AG08396 (cell line): ENCODE data around the gene NTRK1.

Experiments used
- DNase-seq: peaks from one replicate; pipeline ENCODE4 v3.0.0; 2012; ENCODE audit warnings: low spot score, mixed read lengths

NTRK1 gene

DNA sequence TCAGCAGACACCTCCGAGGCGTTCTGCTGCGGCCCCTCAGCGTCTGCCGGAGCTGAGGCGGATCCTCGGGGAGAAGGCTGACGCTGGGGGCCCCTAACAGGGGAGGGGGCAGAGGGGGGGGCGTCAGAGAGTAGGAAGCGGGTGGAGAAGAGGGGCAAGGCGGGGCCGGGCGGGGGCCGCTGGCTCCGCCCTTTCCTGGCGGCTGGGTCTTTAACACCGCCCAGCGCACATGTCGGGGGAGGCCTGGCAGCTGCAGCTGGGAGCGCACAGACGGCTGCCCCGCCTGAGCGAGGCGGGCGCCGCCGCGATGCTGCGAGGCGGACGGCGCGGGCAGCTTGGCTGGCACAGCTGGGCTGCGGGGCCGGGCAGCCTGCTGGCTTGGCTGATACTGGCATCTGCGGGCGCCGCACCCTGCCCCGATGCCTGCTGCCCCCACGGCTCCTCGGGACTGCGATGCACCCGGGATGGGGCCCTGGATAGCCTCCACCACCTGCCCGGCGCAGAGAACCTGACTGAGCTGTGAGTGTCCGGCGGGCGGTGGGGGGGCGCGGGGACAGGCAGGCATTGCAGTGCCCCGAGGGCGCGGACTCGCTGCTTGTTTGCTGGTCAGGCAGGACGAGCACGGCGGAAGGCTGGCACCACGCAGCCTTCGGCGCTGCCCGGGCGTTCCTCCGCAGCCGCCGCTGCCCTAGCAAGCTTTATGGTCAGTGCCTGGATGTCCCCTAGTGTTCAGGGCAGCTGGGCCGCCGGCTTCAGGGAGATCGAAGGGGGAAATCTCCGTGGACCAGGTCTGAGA is at the start of gene NTRK1:
Gene NTRK1, plus strand, starts transcription at position 238 of the 796 bp plus-strand sequence. Its CDS starts 70 bp downstream, at position 308.
- DNase-seq = peak; percentile 56

DNA sequence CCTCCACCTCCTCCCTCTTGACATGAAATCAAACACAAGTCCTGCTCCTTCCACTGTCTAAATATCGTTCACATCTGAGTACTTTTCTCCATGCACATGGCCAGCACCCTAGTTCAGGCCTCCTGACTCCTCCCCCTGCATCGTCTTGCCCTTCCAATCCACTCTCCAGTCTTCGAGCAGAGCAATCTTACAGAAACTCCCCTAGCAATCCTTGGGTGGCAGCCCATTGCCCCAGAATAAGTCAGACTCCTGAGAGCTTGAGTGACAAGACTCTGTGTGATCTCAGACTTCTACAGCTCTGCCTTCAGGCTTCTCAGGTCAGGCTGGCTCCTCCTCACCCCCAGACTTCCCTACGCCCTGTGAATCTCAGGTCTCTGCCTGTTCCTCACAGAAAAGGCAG is 49.5 kb upstream of the NTRK1 start:
- no peak for DNase-seq

DNA sequence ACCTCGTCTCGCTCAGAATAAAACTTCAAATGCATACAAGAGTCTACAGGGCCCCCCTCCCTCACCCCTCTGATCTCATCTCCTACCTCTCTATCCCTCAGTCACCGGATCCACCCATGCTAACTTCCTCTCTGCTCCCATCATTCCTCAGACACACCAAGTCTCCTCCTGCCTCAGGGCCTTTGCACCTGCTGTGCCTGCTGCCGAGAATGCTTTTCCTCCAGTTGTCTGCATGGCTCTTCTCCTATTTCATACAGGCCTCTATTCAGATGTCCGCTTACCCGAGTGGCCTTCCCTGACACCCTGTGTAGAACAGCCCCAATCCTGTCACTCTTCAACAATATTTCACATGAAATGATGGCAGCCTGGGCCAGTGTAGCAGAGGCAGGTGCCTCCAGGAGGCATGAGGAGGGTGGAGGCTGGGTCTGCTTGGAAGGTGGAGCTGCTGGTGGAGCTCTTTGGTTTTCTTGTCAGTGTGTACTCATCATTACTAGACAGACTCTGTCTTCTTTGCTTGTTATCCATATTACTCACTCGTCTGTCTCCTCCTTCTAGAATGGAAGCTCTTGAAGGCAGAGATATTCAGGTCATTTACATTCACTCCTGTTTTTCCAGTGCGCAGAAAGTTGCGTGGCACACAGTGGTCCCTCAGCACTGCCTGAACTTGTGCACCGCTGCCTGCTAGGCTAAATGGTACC is 48.2 kb upstream of the NTRK1 start:
- DNase-seq = no peak

DNA sequence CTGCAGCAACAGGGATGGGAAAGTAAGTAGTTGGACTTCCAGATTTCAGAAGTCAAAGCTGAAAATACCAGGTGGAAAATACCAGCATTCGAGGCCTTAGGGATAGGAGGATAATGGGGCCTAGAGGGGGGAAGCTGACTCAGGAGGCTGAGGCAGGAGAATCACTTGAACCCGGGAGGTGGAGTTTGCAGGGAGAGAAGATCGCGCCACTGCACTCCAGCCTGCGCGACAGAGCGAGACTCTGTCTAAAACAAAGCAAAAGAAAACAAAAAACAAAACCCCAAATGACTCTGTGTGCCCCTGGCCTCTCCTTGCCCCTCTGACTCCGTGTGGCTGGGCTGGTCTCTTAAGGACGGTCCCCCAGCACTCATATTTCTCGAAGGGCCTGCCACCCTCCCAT is 47.4 kb upstream of the NTRK1 start:
- no peak for DNase-seq

DNA sequence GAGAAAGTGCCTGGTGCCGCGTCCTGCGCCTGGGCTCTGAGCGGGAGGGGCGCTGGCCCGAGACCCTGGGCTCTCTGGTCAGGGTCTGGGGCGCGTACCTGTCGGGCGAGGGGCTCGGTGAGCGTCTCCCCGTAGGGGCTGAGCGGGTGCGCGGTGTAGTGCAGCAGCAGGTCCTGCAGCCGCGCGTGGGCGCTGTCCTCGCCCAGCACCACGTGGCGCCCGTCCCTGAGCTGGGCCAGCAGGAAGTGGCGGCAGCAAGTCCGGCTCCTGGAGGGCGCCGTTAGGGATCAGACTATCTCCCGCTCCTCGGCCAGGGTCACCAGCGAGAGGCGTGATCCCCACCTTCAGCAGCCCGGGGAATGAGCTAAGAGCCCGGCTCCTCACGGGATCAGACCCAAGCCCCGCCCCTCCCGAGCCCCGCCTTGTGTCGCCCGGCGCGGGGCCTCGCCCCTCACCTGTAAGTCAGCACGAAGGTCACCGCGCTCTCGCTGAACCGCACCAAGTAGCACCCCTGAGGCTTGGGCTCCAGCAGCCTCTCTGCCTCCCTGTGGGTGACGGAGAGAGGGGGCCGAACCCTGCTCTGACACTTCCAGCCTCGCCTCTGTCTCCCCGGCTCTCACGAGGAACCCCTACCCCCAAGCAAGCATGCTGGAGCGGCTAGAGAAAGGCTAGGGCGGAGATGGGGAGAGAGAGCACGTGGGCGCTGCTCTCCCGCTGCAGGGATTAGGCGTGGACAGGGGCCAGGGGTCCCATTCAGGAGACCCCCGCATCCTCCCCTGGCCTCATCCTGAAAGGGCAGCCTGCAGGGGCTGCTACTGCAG is 46.7 kb upstream of the NTRK1 start:
- DNase-seq = peak; percentile 83

DNA sequence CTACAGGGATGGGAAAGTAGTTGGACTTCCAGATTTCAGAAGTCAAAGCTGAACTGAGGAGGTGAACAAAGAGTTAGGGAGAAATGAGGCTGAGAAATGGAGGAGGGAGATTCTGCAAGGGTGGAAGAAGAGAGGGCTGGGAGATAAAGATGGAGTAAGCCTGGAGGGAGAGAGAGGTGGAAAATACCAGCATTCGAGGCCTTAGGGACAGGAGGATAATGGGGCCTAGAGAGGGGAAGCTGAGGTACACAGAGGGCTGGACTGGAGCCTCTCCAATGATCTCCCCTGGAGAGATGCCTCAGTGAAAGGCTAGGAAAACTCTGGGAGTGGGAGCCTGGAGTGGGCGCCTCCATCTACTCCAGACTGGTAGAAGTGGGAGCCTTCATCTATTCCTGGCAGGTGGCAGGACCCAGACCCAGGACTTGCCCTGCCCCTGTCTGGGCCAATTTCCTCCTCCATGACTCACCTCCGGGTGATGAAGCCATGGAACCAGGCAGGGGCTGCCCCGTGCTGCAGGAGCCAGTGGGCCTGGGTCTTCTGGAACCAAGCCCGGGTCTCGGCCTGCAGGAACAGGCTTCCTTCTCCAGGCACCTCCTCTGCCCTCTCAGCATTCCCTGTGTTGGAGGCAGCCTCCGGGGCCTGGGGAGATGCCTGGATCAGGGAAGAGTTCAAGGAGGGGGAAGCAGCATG is 45.9 kb upstream of the NTRK1 start:
- no peak for DNase-seq

DNA sequence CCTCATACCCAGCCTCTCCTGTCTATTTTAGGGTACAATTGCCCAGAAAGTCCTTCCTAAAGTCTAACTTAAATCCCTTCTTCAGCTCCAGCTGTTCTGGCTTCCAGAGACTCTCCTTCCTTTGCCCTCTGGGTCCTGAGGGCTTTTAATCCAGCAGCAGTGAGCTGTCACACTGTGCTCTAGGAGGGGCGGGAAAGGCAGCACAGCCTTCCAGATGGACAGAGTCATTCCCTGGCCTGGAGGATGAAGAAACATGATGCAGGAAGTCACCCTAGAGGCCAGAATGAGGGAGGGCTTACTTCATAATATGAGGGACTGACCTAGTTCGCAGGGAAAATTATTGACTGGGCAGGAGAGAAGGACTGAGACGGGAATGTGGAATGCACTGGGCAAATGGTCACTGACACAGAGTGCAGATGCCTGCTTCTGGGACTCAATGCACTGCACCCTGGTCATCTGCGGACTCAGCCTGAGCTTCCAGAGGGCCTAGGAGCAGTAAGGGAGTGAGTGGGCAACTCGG is 45.3 kb upstream of the NTRK1 start:
- DNase-seq = peak; percentile 63

DNA sequence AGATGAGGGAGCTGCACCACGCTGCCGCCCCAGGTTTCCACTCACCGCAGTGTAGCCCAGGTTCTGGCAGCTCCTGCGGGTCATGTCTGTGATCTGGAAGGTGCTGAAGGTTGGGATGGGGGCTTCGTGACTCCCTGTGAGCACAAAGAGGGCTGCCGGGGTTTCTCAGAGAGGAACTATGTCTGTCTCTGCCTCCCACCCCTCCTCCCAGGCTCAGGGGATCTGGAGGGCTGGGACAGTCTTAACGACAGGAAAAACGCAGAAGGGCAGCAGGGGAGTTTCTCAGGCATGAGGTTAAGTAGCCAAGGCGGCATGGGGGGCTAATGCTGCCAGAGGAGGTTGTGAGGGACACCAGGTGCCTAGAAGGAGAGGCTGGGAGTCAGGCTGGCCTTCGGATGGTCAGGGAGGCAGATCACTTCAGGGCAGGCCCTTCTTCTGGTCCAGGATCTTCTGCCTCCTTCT is 44.7 kb upstream of the NTRK1 start:
- no peak for DNase-seq

DNA sequence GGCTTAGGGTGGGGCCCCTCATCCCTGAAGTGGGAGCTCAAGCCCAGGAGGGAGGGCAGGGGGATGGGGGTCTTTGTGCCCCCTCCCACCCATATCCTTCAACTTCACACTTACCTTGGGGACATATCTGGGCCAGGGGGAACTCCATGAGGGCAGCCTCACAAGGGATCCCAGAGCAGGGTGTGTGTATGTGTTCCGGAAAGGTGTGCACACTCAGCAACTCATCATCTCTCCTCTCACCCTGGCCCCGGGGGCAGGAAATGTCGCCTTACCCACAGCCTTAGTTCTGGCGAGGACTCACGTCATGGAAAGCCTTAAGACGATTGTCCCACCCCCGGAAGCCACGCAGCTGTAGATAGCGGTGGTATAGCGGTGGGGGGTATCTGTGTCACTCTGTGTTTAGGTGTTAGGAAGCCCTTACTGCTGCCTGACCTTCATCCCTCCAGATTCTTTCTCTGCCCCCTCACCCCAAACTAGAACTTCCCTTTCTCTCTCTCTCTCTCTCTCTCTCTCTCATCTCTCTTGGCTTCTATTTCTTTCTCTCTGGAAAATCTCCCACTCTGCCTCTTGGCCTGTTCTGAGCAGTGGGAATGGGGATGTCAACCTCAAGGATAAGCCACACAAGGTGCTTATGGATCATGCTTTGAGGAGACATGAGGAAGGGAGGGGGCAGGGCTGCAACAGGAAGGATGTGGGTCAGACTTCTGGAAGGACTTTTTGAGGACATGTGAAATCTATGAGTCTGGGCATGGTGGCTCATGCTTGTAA is 43.9 kb upstream of the NTRK1 start, which contains the start of gene SH2D2A:
Gene SH2D2A, minus strand, starts transcription at position 288 of the 768 bp plus-strand sequence. Its CDS starts 140 bp downstream, at position 148.
- no peak for DNase-seq

DNA sequence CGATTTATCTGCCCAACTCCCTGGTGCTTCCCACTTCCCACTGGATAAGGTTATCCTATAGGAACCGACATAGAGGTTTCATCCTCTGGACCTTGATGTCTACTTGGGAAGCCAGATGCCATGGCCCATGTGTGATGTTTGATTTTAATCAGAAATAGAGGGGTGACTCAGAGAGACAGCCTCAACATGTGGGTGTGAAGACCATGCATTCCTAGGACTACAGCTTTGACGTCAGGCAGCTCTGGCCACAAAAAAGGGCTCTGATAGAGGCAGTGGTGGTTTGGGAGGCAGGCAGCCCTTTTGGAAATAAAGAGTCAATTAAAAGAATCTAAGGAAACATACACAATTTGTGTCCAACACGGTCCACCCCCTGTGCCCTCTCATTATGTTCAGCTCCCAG is 38.9 kb upstream of the NTRK1 start:
- DNase-seq = no peak

DNA sequence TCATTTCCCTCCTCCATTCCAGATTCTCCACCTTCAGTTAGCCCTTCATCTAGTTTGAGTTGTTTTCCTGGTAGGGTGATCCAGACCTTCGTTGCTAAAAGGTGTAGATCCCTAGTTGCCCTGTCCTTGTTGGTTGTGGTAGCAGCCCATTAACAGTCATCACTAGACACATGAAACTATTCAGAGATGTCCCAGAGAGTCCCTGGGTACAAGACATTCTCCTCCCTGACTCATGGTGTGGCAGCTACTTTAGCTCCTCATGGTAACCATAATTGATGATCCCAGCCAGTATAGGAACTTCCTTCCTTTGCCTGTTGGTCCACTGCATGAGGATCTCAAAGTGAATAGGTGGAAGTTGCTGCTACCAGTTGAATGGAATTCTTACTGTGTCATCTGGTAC is 38.0 kb upstream of the NTRK1 start:
- DNase-seq = no peak

DNA sequence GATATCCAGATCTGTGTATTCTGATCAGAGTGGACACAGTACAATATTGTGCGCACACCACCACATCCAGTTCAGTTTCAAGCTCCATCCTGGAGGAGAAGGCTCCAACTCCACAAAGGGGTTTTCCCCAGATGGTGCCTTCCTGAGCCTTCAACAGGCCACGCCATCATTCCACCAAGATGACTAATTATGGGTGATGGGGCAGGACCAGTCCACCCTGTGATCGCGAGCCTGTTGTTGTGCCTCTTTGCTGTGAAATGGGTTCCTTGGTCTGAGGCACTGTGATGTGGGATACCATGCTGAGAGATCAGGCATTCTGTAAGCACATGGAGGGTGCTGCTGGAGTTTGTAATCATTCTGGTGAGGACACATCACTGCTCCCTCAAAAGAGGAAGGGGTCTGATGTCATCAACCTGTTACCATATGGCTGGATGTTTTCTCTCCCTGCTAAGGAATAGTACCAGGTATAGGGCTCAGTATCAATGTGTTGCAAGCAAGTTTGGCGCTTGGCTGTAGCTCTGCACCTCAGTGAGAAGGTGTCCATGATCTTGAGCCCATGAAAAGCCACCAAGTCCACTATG is 37.4 kb upstream of the NTRK1 start:
- DNase-seq = no peak

DNA sequence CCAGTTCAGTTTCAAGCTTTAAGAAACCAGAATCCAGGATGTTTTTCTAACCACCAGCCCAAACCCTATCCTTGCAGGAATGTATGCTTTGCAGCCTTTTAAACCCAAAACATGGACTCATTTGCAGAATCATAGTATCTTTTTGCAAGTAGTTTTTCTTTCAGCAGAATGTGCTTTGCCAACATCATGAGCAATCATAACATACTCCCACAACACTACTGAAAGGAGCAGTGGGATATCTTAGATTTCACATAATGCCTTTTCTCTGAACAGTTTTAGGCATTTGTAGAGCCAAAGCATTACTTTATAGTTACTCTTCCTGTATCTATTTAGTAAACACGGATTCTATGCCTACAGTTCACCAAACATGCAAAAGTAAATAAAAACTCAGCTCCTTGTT is 34.0 kb upstream of the NTRK1 start:
- no peak for DNase-seq

DNA sequence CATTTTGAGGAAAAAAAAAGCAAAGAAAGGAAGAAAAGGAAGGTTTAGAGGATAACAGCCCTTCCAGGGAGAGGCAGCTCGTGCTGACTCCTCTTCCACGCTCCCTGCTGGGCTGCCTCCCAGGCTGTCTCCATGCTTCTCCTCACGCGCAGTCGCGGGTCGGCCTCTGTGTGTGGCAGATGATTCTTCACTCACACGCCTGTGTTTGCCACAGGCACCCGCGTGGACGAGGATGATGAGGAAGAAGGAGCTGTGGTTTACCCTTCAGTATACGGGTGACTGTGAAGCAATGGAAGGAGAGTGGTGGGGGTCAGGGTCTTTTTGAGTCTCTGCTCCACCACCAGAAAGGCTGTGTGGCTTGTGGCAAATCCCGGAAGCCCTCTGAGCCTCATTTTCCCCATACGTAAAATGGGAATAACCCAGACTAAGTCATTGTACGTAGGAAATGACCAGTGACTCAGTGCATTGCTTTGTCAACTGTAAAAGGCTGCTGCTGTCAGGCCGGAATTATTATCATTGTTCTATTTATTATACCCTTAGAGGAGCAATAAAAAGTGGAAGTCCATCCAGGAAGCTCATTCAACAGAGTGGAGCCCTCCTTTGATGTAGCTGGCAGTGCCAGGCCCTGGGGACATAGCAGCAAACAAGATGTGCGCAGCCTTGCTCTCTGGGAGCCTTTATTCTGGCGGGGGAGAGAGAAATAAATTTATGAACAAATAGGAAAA is 32.1 kb upstream of the NTRK1 start:
- DNase-seq = no peak

DNA sequence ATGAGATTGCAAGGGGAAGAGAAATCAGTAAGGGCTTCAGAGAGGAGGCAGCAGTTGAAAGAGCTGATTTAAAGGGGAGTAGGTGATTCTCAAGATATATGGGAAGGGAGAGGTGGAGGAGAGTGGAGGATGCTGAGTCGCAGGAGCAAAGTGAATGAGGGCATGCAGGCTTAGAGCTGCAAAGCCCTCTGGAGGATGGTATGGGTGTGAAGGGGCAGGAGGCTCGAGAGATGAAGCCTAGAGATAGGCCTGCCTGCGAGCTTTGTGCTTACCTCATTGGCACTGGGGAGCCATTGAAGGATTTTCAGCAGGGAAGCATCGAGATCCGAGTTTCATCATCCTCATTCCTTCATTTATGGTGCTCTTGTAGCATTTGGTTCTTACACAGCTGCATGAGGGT is 28.2 kb upstream of the NTRK1 start:
- DNase-seq = no peak

DNA sequence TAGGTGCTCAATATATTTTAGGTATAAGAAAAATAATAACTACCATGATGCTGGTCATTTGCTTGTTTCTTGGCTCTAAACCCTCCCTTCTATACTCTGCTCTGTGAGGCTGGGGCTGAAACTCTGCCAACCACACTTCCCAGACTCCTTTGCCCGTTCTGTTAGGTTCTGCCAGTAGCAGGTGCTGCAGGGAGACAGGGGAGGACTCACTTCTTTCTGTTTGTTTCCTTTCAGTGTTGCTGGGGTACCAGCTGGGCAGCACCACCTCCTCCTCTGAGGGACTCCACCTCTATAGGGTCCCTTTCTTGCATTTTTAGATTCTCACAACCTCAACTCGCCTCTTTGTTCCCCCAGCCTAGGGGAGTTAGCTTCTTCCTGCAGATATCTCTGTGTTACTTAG is 27.1 kb upstream of the NTRK1 start:
- DNase-seq = no peak

DNA sequence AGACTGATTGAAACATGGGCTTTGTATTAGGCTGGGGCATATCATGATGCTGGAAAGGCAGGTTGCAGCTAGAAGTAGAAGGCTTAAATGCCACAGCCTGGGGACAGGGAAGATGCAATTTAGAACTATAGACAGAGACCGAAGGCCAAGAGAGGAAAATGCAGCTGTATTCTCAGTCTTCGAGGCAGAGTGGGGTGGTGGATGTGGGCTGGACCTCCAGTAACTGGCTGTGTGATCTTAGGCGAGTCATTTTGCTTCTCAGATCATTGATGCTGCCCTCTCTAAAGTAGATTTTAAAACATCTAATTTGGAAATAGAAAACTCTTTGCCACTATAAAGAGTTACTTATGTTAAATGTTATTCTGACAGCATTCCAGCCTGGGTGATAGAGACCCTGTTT is 26.3 kb upstream of the NTRK1 start:
- DNase-seq = no peak

DNA sequence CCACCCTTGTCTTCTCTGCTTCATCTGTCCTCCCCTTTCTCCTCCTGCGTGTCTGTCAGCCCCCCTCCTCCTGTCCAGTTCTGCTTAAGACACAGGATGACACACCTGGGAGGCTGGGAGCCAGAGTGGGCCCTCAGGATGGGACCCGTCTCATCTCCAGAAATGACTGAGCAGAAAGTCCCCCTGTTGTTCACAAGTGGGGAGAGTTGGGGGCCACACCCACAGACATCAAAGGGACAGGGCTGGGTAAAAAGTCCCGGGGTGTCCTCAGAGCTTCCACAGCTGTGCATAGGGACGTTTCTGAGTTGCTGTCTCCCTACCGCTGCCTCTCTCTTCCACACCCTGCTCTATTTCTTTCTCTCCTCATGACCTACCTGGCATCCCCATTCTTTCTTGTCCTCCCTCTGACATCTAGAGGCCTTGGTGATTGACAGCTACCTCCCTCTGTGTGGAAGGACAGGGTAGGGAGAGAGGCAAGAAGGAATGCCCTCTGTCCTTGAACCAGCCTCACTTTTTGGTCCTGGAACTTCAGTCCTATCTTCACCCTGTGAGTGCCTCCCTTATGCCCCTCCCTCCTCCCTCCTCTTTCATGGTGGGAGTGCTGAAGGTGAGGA is 24.5 kb upstream of the NTRK1 start:
- no peak for DNase-seq

DNA sequence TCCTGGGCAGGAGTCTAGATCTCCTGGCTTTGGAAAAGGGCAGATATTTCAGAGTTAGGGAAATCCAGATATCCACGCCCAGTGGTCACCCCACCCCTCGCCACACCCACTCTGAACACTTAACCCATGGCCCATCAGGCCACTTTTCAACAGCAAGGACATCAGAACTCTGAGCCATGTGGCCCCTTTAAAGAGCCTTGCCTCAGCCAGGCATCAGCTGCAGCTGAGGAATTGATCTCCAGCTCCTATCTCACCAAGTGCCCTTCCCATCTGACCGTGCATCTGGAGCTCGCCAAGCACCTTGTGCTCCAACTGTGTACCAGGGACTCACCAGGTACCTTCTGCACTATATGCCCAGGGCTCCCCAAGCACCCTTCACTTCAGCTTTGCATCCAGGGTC is 23.8 kb upstream of the NTRK1 start:
- DNase-seq = no peak
